GM12878 (cell line): Measurements from ENCODE around the gene MIR17HG. TPM values are rescaled to one million over a fixed set of nuclear protein-coding genes. Genes with fewer than 3 reads are reported as not detected.

Source experiments
- ATAC-seq: fragments of 200-7000 bp; cut with Tn5 transposase; 3 replicates; pipeline ENCODE4 v1.9.1; 2020; ENCODE audit warnings: mild to moderate bottlenecking, moderate library complexity
- BruUV-seq: library from RNA; stranded (reverse); fragments of 400-500 nt; replicated peaks from 2 replicates; lab custom pipeline; 2021; lab: Mats Ljungman, UMichigan
- CTCF ChIA-PET: fragments of 300-600 bp; sonication (Branson Sonifier 250); formaldehyde crosslinking; extraction: SDS; loops from one replicate; lab custom pipeline; 2021; ENCODE audit warnings: inconsistent platforms; lab: Yijun Ruan, JAX
- POLR2A ChIA-PET: fragments of 350-600 bp; formaldehyde crosslinking; extraction: SDS; loops from one replicate; lab custom pipeline; 2021; ENCODE audit warnings: inconsistent platforms; lab: Charles Lee
- RAD21 ChIA-PET: fragments of 300-600 bp; sonication (Branson Sonifier 250); formaldehyde crosslinking; loops from one replicate; lab custom pipeline; 2023; ENCODE audit warnings: antibody characterized with exemption; ENCODE audit not compliant: unreplicated experiment; lab: Charles Lee
- SMC1A ChIA-PET: fragments of 300-600 bp; sonication (Branson Sonifier 250); formaldehyde crosslinking; loops from one replicate; lab custom pipeline; 2023; ENCODE audit not compliant: unreplicated experiment, uncharacterized antibody; lab: Charles Lee
- DNase-seq: peaks from one replicate; pipeline ENCODE4 v3.0.0-alpha.2; 2011; ENCODE audit warnings: low read depth, low spot score
- FAIRE-seq: peaks from 3 replicates; lab custom pipeline; 2011; peaks lifted over from hg19 to GRCh38; lab: Jason Lieb, UNC
- H2AFZ ChIP-seq: 2 replicates; pipeline ENCODE4 v1.6.0; 2011; ENCODE audit warnings: low read depth, low read length, control low read depth; ENCODE audit not compliant: control insufficient read depth
- H3K27ac ChIP-seq: 2 replicates; pipeline ENCODE4 v1.5.1; 2011; ENCODE audit warnings: control low read depth; ENCODE audit not compliant: control insufficient read depth, insufficient read depth
- H3K27me3 ChIP-seq, 2 experiments: replicated peaks in 1 of 2; 2 replicates each; pipeline versions ENCODE4 v1.6.0 to v1.6.1; 2011; ENCODE audit warnings: low read length in 1 of 2; ENCODE audit not compliant: control insufficient read depth in 2 of 2, insufficient read depth in 2 of 2
- H3K36me3 ChIP-seq, 2 experiments: 2 replicates each; pipeline ENCODE4 v1.5.1; 2011; ENCODE audit warnings: low read length in 1 of 2; ENCODE audit not compliant: control insufficient read depth in 2 of 2, insufficient read depth in 2 of 2
- H3K4me1 ChIP-seq: 2 replicates; pipeline ENCODE4 v1.6.1; 2011; ENCODE audit warnings: mild to moderate bottlenecking, low read length, moderate library complexity, mixed read lengths; ENCODE audit not compliant: control insufficient read depth, insufficient read depth
- H3K4me2 ChIP-seq: 2 replicates; pipeline ENCODE4 v1.6.0; 2011; ENCODE audit warnings: control low read depth; ENCODE audit not compliant: control insufficient read depth, insufficient read depth
- H3K4me3 ChIP-seq: fragments of 200-600 bp; sonication (generic); 2 replicates; pipeline ENCODE4 v1.5.1; 2016
- H3K79me2 ChIP-seq: 2 replicates; pipeline ENCODE4 v1.6.0; 2011; ENCODE audit warnings: low read length; ENCODE audit not compliant: control insufficient read depth, insufficient read depth
- H3K9ac ChIP-seq: 2 replicates; pipeline ENCODE4 v1.8.0; 2011; ENCODE audit warnings: low read length, control low read depth, mixed read lengths; ENCODE audit not compliant: control insufficient read depth, insufficient read depth
- H3K9me3 ChIP-seq: replicated peaks from 3 replicates; pipeline ENCODE4 v1.5.1; 2011; ENCODE audit warnings: mild to moderate bottlenecking, low read length; ENCODE audit not compliant: control insufficient read depth, insufficient read depth
- H4K20me1 ChIP-seq: 2 replicates; pipeline ENCODE4 v1.6.0; 2011; ENCODE audit not compliant: control insufficient read depth, insufficient read depth
- CEBPB ChIP-seq, 2 experiments: fragments of 150-350 bp in 1 of 2; IDR thresholded peaks; 2 replicates each; pipeline ENCODE4 v1.6.1; 2012 to 2014; ENCODE audit warnings: low read depth in 2 of 2, low read length in 2 of 2, borderline replicate concordance in 1 of 2, inconsistent platforms in 1 of 2
- CHD4 ChIP-seq: fragments of 200-600 bp; sonication (generic); IDR thresholded peaks from 2 replicates; pipeline ENCODE4 v1.6.1; 2016; ENCODE audit warnings: mild to moderate bottlenecking
- HSF1 ChIP-seq: fragments of 150-350 bp; IDR thresholded peaks from 2 replicates; pipeline ENCODE4 v1.6.1; 2014; ENCODE audit warnings: mild to moderate bottlenecking, low read depth, low read length
- NKRF ChIP-seq: fragments of 450-650 bp; conservative IDR thresholded peaks from 2 replicates; pipeline ENCODE4 v1.6.1; 2017; ENCODE audit warnings: mild to moderate bottlenecking, moderate library complexity
- NRF1 ChIP-seq: conservative IDR thresholded peaks from 2 replicates; pipeline ENCODE4 v1.6.1; 2011; ENCODE audit warnings: mild to moderate bottlenecking, low read depth, low read length, improper control_type of control experiment
- PBX3 ChIP-seq: IDR thresholded peaks from 2 replicates; pipeline ENCODE4 v1.6.1; 2011; ENCODE audit warnings: mild to moderate bottlenecking, low read depth, low read length, moderate library complexity; ENCODE audit not compliant: insufficient replicate concordance
- RCOR1 ChIP-seq: conservative IDR thresholded peaks from 2 replicates; pipeline ENCODE4 v1.6.1; 2012; ENCODE audit warnings: low read depth, low read length, improper control_type of control experiment
- SREBF1 ChIP-seq: IDR thresholded peaks from 2 replicates; pipeline ENCODE4 v1.6.1; 2012; ENCODE audit warnings: mild to moderate bottlenecking, low read length
- SREBF2 ChIP-seq: IDR thresholded peaks from 2 replicates; pipeline ENCODE4 v1.6.1; 2012; ENCODE audit warnings: mild to moderate bottlenecking, low read length
- SRF ChIP-seq, 2 experiments: IDR thresholded peaks; 2 replicates each; pipeline ENCODE4 v1.6.1; 2011; ENCODE audit warnings: low read depth in 2 of 2, low read length in 2 of 2, mild to moderate bottlenecking in 1 of 2, moderate library complexity in 1 of 2
- TBL1XR1 ChIP-seq: IDR thresholded peaks from 2 replicates; pipeline ENCODE4 v1.6.1; 2012; ENCODE audit warnings: low read depth, low read length, improper control_type of control experiment
- TCF7 ChIP-seq: IDR thresholded peaks from 2 replicates; pipeline ENCODE4 v1.6.1; 2014; ENCODE audit warnings: antibody characterized with exemption, borderline replicate concordance
- ZNF274 ChIP-seq: IDR thresholded peaks from one replicate; pipeline ENCODE4 v1.8.0; 2011; ENCODE audit not compliant: insufficient read length, insufficient read depth
- WGBS: methylation state at CpG from one replicate; pipeline ENCODE4 v1.1.6; 2016; ENCODE audit warnings: low lambda C conversion rate; ENCODE audit not compliant: insufficient replicate concordance, insufficient coverage; ENCODE audit errors: missing lambda C conversion rate; 5-methylcytosine and 5-hydroxymethylcytosine counted together
- in situ Hi-C: fragments of 300-500 bp; cut with MboI; formaldehyde crosslinking; loops from 9 replicates; pipeline ENCODE4 v1.14.3; 2018; ENCODE audit warnings: mixed read lengths
- intact Hi-C: fragments of 100-400 bp; cut with micrococcal nuclease; formaldehyde crosslinking; loops from one replicate; pipeline ENCODE4 v1.14.2; 2022; ENCODE audit not compliant: unreplicated experiment
- polyA plus RNA-seq, 11 experiments: library from polyadenylated mRNA; depleted of rRNA in 4 of 11; unstranded in 6 of 11; stranded (reverse) in 5 of 11; fragments of >200 nt; fragmentation: Nextera tagmentation in 4 of 11; fragmentation: Illumina TruSeq in 1 of 11; extraction: Ambion mirVana in 4 of 11; extraction: Trizol in 1 of 11; gene quantifications; 1 replicate in 1 of 11; 2 replicates in 10 of 11; pipeline versions ENCODE4 v1.2.1 to v1.2.3, GENCODE V29; 2011 to 2016; ENCODE audit warnings: inconsistent platforms in 2 of 11, missing spikeins in 2 of 11, low read depth in 1 of 11
- total RNA-seq, 4 experiments: library from RNA; depleted of rRNA in 3 of 4; stranded (reverse); fragments of >200 nt in 3 of 4; fragmentation: Illumina TruSeq in 1 of 4; extraction: Trizol in 1 of 4; gene quantifications; 2 replicates each; pipeline versions ENCODE4 v1.2.1 to v1.2.3, GENCODE V29; 2013 to 2021
- TF ChIP-seq, protein P1 (sequence below): IDR thresholded peaks from 2 replicates; pipeline ENCODE4 v1.6.1; 2012; ENCODE audit warnings: low read length, inconsistent platforms

The MIR17HG gene
- total and polyA plus RNA-seq, 10 of the 15 experiments (the other 5 are each of a cell fraction or from before 2014, with no cell fraction given): 4.4 to 37.7 (median 15.1) TPM

DNA sequence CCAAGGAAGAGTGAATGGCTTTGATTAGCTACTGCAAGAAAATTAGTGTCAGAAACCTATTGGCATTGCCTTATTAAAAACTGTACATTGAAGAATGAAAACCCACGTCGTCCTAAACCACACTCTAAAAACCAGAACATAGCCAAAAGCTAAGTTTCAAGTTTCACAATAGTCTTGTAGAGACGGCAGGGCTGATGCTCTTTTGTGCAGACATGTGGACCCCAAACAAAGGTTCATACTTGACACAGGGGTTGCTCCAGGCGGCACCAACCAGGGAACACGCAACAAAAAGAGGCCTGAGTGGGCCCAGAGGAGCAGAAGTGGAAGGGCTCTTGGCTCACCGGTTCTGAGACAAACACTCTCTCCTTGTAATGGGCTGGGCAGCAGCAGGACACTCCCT lies 28.6 kb upstream of the MIR17HG start:
- Histone ChIP-seq H3K79me2 (no peaks in the 10 kb centered on the region), H3K4me1 (no peaks in the 10 kb centered on the region), H3K36me3 (no peaks in the 10 kb centered on the region), H3K27me3 (no peaks in the 10 kb centered on the region), H3K4me2 (no peak overlapping the region), H3K9ac (no peak overlapping the region), H3K27ac (no peak overlapping the region), H4K20me1 (no peaks in the 10 kb centered on the region), H3K9me3 (no peaks in the 10 kb centered on the region), H2AFZ (no peak overlapping the region), H3K4me3 (no peak overlapping the region)
- in situ Hi-C loops: no loop called here
- FAIRE-seq (peak; percentile 94), ATAC-seq (peak; percentile 68), DNase-seq (no peak)
- TF ChIP-seq PBX3 (no peak), SREBF2 (no peak), CEBPB (IDR thresholded peaks at IDR 0.05; ENCODE audit: borderline replicate concordance in 1 of 2, low read depth in 2 of 2, low read length in 2 of 2) (no peak), ZNF274 (no peak), TCF7 (no peak), CHD4 (no peak), HSF1 (no peak), NRF1 (no peak), SRF (IDR thresholded peaks at IDR 0.05; ENCODE audit: low read depth in 2 of 2, low read length in 2 of 2) (no peak), SREBF1 (no peak), TBL1XR1 (no peak), RCOR1 (no peak), NKRF (no peak)
- TF ChIP-seq, protein P1, sequence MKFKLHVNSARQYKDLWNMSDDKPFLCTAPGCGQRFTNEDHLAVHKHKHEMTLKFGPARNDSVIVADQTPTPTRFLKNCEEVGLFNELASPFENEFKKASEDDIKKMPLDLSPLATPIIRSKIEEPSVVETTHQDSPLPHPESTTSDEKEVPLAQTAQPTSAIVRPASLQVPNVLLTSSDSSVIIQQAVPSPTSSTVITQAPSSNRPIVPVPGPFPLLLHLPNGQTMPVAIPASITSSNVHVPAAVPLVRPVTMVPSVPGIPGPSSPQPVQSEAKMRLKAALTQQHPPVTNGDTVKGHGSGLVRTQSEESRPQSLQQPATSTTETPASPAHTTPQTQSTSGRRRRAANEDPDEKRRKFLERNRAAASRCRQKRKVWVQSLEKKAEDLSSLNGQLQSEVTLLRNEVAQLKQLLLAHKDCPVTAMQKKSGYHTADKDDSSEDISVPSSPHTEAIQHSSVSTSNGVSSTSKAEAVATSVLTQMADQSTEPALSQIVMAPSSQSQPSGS: no peak
- BruUV-seq: no TSS peak
- SMC1A ChIA-PET: interaction anchor here (1.1 to 1.5 kb wide), 2 partner anchors 15 to 28 kb away, joined by 3 read pairs; no protein-coding TSS in a partner anchor
- 43% methylated on average over 6 of the region's 6 CpGs for WGBS
- intact Hi-C loops: no loop called here
- RAD21 ChIA-PET: no interaction called here
- POLR2A ChIA-PET: interaction anchor here (0.6 to 0.7 kb wide), 2 partner anchors 34 to 123 kb away, joined by 3 to 5 read pairs; no protein-coding TSS in a partner anchor
- CTCF ChIA-PET: no interaction called here
